GM18517 (cell line): ENCODE results near the gene LAMB1.

Source experiments
- ATAC-seq: cut with Tn5 transposase; IDR thresholded peaks from one replicate; pipeline ENCODE4 v1.9.1; 2021; ENCODE audit warnings: mild to moderate bottlenecking, moderate library complexity; ENCODE audit not compliant: unreplicated experiment

The LAMB1 gene

DNA sequence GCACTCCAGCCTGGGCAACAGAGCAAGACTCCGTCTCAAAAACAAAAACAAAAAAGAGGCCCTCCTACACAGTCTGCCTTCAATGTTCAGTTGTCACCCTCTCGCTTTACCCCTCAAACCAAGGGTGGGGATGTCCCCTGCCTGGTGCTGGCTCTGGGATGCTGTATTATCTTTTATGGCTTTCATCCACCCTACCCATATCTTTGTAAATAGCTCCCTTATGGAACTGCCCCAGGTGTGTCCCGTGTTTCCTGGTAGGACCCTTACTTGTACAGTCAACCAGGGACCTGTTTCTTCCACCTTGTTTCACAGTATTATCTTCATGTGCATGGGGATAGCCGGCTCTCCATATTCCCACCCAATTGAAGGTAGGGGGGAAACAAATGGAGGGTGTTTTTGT lies 15.7 kb upstream of the LAMB1 start:
- ATAC-seq = no peak

DNA sequence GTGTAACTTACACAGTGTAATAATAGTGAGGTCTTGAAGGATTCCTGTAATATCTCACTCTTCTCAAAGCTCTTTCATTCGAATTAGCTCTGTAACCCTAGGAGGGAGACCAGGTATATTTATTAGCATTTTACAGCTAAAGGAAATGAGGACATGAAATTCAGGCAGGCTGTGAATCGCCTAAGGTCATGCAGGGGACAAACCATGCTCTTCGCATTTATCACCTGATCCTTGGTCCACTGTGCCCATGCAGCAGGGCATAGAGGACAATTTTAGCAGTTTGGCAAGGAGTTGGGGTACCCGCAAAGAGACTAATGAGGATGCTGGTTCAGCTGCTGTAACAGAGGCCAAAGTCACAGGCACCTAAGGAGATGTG lies 14.8 kb upstream of the LAMB1 start:
- no peak for ATAC-seq

DNA sequence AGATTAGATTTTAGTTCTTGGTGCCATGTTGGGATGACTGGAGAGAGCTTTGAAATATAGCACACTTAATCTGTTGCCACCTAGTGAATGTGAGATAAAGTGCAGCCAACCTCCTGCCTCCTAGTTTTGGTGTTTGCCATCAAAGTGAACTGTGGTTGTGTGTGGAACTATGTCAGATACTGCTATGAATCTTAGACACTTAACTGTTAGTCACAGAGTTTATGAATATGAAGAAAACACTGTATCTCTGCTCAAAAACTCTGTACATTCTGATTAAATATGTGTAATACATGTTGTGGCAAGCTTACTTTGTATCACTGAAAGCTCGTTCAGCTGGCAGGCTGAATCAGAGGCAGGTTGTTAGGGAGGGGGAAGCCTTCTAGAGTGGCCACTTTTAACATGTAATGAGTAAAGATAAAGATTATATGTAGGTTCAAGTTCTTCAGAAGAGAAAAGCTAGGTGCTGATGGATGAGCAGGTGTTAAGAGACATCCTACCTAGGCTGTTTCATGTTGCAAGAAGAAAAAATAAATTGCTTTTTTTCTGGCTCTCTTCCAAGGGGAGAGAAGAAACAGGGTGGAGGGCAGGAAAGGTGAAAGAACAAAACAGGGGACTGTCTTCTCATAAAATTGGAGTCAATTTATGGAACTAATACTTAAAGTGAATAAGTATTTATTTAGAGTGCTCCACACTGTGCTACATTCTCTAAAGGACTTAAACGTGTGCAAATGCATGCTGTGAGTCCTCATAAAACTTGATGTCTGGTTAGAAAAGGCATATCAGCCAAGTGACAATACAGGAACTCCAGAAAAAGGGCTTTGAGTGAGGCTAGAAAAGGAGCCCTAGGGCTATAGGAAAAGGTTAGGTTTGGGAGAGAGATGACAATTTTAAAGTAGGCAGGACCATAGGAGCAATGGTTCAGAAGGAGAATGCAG lies 14.1 kb upstream of the LAMB1 start:
- no peak for ATAC-seq

DNA sequence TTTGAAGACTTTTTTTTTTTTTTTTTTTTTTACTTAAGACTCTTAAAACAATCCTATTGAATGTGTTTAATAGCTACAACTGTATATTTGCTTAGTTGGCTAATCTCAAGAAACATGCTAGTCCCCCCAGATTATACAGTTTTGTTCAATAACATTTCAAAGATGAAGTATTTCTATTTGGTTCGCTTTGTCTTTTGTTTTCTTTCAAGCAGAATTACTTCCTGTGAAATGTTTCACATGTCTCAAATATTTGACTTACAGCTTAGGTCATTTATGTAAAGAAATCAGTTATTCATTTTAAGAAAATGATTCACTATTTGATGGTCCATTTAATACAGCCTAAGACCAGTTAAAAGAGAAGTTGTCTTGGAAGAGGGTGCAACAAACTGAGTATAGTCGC lies 12.8 kb upstream of the LAMB1 start:
- ATAC-seq = no peak

DNA sequence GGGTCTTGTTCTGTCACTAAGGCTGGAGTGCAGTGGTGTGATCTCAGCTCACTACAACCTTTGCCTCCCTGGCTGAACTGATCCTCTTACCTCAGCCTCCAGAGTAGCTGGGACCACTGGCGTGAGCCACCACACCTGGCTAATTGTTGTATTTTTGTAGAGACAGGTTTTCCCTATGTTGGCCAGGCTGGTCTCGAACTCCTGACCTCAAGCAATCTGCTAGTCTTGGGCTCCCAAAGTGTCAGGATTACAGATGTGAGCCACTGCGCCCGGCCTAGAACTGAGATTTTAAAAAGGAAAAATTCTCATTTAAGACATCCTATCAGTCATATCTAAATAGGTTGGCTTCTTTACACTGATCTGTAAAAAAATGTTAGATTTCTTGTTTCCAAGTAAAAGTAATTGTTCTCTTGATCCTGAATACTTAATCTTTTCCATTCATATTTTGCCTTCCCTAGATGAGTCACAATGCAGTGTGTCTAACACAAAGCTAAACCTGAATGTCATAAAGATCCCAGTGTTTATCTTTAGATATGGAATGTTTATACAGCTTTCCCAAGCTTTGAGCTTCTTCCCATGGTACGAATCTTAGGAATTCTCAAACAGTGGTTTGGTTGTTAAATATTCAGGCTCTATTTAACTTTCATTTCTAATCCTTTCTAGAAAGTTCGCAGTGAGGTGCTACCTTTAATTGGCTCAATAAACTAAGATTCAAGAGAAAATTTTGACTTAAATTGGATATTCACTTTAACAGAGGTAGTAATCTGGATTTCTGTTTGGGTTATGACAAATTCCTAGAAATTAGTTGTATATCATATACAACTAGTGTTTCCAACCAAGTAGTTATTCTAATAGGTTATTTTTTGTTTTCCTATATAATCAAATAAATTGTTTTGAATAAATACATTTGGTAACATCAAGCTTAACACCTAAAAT lies 12.1 kb upstream of the LAMB1 start:
- ATAC-seq = no peak

DNA sequence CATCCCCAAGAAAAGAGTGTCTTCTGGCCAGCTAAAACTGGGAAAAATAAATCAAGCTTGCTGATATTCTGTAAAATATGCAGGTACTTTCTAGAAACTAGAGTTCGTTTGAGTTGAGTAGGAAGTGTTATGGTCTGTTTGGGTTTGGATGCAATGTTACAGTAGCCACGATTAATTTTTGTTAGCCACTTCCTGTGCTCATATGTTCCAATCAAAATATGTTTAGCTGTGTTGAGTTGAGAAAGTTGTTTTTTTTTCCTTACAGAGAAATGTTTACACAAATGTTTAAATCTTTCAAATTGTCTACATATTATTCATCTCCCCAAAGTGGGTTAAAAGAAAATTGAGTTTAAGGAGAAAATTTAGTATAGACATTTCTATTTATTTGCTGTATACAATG lies 11.3 kb upstream of the LAMB1 start:
- ATAC-seq = no peak

DNA sequence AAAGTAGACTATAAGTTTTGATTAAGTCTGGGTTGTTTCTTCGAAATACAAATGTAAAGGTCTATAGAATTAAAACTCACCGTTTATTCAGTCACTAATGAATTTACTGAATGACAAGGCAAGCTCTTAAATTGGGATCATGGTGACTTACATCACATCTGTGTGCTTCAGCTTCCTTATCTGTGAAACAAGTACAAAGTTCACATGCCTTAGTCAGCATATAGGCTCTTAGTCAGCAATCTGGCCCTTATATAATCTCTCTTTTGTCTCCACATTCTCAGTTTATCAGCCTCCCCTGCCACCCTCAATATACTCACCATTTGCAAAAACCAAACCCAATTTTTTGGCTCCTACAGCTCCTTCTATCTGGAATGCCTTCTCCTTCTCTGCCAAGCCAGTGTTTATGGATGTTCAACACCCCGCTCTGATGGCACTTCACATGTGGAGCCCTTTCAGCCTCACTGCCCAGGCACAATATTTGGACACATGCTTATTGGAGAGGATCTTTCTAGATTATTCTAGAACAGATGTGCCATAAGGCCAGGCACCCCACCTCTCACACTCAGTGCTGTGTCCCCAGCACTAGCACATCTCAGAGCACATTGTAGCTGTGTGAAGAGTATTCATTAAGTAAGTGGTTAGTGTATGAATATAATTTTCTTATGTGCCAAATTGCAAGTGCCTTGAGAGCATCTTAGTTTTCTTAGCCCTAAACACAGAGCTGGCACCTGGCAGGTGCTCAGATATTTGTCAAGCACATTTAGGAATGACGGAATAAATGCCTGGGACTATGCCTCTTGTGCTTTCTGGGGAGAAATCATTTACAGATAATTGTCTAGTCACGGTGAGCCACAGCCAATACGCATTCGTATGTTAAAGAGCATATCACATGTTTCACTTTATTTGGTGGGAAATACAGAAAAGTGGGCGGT lies 9.8 kb upstream of the LAMB1 start:
- ATAC-seq = no peak

DNA sequence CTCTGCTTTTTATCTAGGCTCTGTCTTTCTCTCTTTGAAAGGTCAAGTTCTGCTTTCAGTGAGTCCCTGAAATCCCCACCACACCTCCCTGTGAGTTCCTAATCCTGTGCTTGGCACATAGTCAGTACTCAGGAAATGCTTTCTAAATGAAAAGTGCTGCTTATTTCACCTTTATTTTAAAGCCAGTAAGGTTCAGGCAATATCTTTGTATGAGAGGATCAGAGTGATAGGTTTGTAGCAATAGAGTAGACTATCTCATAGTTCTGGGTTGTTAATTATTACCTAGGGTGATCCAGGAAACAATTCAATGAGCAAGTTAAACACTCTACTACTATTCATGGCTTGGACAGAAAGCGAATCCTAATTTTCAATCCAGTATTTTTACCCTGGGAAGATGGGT lies 7.4 kb upstream of the LAMB1 start:
- no peak for ATAC-seq

DNA sequence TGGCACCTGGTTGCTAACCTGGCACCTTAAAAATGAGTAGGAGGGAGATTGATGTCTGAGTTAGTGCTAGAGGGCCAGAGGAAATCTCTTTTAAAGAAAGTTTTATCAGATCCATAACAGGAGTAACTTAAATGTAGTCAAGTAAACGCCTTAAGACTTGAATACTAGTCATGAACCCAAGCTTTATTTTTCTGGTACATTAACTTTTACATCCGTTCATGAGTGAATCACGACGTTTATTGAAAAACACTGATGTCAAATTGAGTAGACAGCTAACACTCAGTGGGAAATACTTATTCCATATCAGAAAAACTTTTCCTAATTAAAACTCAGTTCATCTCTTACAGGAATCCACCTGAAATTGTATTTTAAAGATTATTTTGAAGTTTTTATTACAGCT lies 6.9 kb upstream of the LAMB1 start:
- ATAC-seq = no peak

DNA sequence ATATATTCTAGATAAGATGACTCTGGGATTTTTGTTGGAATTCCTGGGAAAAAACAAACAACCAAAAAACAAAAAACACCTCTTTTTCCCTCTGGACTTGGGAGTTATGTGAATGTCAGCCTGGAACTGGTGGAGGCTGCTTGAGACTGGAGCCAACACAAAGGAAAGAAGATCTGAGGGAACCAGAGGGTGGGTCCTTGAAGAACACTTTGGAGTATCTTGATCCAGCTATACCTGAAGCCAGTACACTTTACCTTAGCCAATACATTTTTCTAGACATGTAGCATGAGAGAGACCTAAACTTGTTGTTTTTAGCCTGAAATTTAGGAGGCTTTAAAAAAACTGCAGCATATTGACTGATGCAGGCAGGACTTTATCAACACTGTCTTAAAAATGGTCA lies 5.9 kb upstream of the LAMB1 start:
- no peak for ATAC-seq

DNA sequence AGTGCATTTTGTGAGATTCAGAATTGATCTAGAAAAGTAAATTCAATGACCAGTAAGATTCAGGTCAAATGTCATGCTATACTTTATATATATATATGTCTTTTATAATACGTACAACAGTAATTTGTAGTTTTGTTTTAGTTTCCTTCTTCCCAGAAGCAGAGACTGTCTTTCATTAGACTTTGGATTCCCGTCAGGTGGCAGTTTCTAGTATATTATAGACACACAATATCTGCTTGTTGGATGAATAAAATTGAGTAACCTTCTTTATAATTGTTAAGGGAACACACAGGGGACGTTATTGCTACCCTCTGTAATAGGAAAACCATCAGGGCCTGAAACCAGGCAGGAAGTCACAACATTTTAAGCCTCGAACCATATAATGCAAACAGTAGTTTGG lies 5.3 kb upstream of the LAMB1 start:
- ATAC-seq = no peak

DNA sequence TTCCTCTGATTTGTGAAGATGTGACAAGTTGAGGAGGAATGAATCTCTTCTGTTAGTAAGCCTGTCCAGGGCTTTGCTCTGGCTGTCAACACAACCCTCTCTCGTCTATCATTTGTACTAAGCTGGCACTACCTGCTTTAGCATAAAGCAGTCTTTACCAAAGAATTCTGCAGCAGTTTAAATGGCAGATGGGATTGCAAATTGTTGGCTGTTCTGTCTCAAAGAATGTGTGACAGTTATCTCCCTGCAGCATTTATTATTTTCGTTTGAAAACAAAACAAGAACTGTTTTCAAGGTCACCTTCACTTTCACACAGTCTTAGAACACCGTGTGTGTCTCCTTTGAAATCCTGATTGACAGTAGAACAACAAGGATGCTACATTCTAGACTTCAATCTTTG lies 4.8 kb upstream of the LAMB1 start:
- no peak for ATAC-seq

DNA sequence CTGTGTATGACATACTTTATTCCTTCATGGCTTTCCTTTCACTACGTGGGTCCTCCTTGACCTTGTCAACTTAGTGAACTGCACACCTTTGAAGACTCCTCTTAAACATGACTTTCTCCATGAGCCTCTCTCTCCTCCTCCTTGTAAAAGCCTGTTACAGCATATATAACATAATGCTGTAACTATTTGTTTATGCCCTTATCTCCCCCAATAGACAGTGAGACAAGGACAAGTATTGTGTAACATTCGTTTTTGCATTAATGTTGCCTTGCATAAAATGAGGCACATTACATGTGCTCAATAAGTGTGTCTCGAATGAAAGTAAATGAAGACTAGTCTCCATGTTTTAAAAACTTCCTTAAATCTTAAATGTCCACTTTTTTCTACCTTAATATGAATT lies 4.3 kb upstream of the LAMB1 start:
- no peak for ATAC-seq

DNA sequence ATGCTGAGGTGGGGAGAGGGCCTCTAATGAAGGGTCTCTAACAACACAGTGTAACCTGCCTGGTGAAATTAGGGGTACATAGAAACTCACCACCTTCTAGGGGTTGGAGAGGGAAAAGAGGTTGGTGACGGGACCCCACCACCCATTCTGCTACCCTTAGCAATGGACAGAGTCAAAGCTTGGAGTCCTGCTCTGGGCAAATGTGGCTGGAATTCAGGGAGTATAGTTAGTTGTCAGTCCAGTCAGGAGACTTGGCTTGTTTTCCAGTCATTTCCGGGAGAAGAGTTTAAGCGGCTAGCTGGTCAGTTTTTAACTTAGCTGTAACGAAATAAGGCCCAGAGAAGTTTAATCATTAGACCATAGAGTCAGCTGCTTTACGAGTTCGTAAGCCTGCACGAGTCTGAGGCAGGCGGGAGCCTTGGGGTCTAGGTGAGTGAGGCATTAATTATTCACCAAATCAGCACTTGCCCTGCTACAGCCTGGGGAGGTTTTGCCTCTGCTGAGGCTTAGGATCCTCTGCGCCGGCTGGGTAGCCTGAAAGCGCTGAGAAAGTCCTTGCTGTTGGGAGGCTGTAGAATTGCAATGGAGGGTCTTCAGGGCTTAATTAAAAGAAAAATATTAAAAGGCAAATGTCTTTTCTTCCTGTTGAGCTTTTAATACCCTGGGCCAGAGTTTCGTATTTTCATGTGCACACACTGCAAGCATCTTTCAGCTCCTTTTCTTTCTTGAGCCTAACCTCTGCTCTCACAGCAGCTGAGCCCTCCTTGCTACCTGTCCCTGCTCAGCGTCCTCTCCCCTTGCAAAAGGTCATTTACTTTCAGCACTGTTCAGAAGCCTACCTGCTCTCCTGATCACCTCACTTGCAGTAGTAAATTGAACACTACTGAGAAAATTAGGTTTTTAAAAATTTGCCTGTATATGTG lies 1.5 kb upstream of the LAMB1 start:
- ATAC-seq = peak; percentile 55

DNA sequence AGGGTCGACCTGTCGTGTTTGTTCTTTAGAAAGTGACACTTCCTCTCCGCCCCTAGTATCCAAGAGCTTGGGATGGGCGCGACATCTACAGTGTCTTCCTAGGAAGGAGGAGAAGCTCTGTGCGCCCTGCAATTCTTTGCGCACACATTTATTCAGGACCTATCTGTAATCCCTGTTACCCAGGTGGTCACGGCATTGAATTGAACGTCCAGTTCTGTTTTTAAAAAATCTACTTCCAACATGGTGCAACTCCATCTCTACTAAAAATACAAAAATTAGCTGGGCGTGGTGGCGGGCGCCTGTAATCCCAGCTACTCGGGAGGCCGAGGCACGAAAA lies 606 bp upstream of the LAMB1 start:
- no peak for ATAC-seq

DNA sequence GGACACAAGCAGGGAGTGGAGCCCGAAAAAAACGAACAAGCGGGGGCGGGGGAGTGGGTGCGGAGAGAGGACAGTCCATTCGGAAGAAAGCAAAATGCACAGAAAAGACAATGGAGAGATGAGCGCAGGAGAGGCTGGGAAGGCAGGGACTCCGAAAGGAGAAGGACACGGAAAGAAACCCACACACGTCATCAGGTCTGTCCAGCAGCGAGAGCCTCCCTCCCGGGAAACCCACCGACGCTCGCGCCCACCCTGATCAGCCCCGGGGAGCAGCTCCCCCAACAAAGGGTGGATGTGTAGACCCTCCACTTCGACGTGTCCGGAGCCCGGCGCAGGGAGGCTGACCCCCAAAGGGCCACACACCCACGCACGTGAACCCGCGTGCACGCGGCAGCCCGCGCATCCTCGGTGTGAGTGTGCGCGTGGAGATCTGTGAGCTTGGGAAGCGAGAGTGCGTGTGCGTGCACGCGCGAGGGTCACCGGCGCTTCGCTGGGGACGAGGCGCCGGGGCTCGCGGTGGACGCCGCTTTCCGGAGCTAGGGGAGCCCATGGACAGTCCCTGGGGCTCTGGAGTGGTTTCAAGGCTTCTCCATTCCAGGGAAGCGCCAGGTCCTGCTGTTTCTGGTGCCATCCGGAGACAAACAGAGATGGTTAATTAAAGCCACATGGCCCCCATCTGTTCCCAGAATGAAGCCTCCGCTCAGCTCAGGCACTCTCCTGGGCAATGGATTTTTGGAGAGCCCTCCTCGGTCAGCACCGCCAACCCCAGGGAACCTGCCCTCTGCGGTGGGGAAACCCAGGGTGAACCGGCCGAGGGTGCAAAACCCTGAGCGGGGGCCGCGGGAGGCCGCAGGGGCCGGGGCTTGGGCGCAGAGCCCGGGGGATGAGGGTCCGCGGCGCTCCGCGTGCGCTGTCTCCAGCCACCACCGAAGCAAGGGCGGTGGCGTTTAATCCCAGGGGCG lies 916 bp downstream of the LAMB1 start:
- ATAC-seq = no peak

DNA sequence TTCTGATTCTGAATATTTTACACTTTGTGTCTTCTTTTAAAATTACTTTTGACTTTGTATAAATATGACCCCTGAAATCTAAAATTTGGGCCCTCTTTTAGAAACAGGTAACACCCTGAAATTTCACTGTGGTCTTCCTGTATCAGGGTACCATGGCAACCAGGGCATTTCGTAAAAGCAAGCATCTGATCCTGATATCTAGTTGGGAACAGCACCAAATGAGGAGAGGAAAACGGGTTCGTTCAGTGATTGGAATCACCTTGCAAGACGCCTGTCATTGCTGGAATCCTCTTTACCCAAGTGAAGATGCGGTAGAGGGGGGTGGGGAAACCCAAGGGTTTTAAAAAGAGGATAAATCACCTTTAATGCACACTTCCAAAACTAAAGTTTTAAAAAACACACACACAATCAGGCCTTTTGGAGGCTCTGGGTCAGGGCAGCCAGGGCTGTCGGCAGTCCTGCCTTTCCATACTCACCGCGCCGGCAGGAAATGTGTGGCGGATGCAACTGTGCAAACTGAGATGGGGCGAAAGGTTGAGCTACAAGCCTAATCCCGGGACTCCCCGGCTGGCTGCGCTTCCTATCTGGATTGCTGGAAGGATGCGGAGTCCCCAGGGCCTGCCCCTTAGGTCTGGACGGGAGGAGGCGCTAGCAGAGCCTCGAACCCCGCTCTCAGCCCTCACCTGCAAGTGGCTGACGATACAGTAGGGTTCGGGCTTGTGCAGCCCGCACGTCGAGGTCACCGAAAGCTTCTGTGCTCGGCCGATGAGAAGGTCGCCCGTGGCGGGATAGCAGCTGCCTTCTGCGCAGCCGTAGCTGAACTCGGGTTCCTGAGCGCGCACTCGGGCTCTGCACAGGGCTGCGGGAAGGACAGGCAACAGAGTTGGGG lies 1.8 kb downstream of the LAMB1 start:
- no peak for ATAC-seq
